ENCODE results near the gene BAG1. TPM values are rescaled to one million over a fixed set of nuclear protein-coding genes. Genes with fewer than 3 reads are reported as not detected.

The BAG1 gene
- total and polyA plus RNA-seq, 2 of the 13 experiments (the other 11 are each of a cell fraction or from before 2014, with no cell fraction given) = 23.1 to 59.5 TPM

DNA sequence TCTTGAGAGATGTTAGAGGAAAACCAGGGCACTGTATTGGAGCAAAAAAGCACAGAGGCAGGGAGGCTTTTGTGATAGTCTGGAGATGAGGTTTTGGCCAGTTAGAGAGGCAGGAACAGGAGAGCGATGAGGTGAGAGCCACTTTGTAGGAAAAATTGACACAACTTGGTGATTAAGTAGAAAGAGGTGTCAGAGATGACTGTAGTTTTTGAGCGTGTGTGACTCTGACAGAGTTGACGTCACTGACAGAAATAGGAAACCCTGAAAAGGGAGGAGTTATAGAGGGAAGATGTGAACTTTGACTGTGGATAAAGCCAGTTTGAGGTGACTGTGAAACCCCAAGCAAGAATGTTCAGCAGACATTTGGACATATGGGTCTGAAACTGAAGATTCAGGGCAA lies 41.5 kb upstream of the BAG1 start:
- Histone ChIP-seq H2AFZ (ENCODE audit: low read length) (no peak overlapping the region), H3K27me3 (ENCODE audit: control insufficient read depth in 1 of 2, insufficient read depth in 2 of 2, low read length in 2 of 2) (no peaks in the 10 kb centered on the region), H3K36me3 (replicated peaks in 1 of 2; ENCODE audit: control insufficient read depth in 1 of 2, insufficient read depth in 2 of 2, low read length in 2 of 2) (peaks cover 36 to 89% of the 10 kb centered on the region in 2 experiments), H3K27ac (ENCODE audit: extremely low read length, insufficient read depth, low read length) (no peak overlapping the region), H3K4me3 (replicated peaks in 1 of 3; ENCODE audit: insufficient read depth in 1 of 3, low read depth in 2 of 3, low read length in 3 of 3) (no peak overlapping the region), H3K79me2 (ENCODE audit: insufficient read depth, low read length) (no peaks in the 10 kb centered on the region), H3K9me3 (ENCODE audit: low read length) (no peaks in the 10 kb centered on the region), H3K4me2 (ENCODE audit: low read depth, low read length) (no peak overlapping the region), H3K4me1 (ENCODE audit: insufficient read depth, low read length) (peaks cover under 1% of the 10 kb centered on the region; the same call in 1 of the 2 replicates), H3K9ac (ENCODE audit: insufficient read depth, low read depth, low read length) (no peak overlapping the region), H4K20me1 (ENCODE audit: insufficient read depth, low read length) (no peaks in the 10 kb centered on the region)
- WGBS (ENCODE audit: low lambda C conversion rate) = 96% methylated on average over 3 of the region's 3 CpGs
- ATAC-seq = no peak
- no peak for FAIRE-seq
- in situ Hi-C loops (cut with HindIII; ENCODE audit: extremely low pct_ligation_motif_present, low pct_unique_long_range_greater_than_20kb) = loop anchor here (10.0 kb wide), 1 partner anchor 59 kb away; no protein-coding TSS in a partner anchor
- TF ChIP-seq, protein P1, sequence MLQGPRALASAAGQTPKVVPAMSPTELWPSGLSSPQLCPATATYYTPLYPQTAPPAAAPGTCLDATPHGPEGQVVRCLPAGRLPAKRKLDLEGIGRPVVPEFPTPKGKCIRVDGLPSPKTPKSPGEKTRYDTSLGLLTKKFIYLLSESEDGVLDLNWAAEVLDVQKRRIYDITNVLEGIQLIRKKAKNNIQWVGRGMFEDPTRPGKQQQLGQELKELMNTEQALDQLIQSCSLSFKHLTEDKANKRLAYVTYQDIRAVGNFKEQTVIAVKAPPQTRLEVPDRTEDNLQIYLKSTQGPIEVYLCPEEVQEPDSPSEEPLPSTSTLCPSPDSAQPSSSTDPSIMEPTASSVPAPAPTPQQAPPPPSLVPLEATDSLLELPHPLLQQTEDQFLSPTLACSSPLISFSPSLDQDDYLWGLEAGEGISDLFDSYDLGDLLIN (CRISPR knock-in tag; IDR thresholded peaks at IDR 0.05; ENCODE audit: borderline replicate concordance) = no peak
- TF ChIP-seq, protein P2, sequence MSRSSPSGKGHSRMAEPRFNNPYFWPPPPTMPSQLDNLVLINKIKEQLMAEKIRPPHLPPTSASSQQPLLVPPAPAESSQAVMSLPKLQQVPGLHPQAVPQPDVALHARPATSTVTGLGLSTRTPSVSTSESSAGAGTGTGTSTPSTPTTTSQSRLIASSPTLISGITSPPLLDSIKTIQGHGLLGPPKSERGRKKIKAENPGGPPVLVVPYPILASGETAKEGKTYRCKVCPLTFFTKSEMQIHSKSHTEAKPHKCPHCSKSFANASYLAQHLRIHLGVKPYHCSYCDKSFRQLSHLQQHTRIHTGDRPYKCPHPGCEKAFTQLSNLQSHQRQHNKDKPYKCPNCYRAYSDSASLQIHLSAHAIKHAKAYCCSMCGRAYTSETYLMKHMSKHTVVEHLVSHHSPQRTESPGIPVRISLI (CRISPR knock-in tag; IDR thresholded peaks at IDR 0.05; ENCODE audit: borderline replicate concordance) = no peak
- no peak for TF ChIP-seq POGZ (CRISPR knock-in tag; IDR thresholded peaks at IDR 0.05)
- no peak for TF ChIP-seq ZNF225 (CRISPR knock-in tag; IDR thresholded peaks at IDR 0.05)
- no peak for TF ChIP-seq MYNN (CRISPR knock-in tag; IDR thresholded peaks at IDR 0.05; ENCODE audit: low read depth)
- no peak for TF ChIP-seq ARNT (IDR thresholded peaks at IDR 0.05)
- TF ChIP-seq ZSCAN29 (CRISPR knock-in tag; conservative IDR thresholded peaks at IDR 0.05) = no peak
- no peak for TF ChIP-seq TCF7L2 (IDR thresholded peaks at IDR 0.05; ENCODE audit: low read depth, low read length)
- POLR2A ChIA-PET = no interaction called here
- CTCF ChIA-PET (ENCODE audit: low intra/inter-chr PET ratio, low total read pairs) = interaction anchor here (1.4 kb wide), 1 partner anchor 19 kb away, joined by 3 read pairs; no protein-coding TSS in a partner anchor
- intact Hi-C loops (cut with micrococcal nuclease; ENCODE audit: unreplicated experiment) = no loop called here
- DNase-seq (ENCODE audit: low spot score) = no peak
- BruUV-seq (replicated peaks) = no TSS peak

All from HepG2 (cell line).